ENCODE measurements around the gene WTIP. TPM values are rescaled to one million over a fixed set of nuclear protein-coding genes. Genes with fewer than 3 reads are reported as not detected.

The WTIP gene
- total RNA-seq, 1 donor from 2014 or later = 40.3 TPM

DNA sequence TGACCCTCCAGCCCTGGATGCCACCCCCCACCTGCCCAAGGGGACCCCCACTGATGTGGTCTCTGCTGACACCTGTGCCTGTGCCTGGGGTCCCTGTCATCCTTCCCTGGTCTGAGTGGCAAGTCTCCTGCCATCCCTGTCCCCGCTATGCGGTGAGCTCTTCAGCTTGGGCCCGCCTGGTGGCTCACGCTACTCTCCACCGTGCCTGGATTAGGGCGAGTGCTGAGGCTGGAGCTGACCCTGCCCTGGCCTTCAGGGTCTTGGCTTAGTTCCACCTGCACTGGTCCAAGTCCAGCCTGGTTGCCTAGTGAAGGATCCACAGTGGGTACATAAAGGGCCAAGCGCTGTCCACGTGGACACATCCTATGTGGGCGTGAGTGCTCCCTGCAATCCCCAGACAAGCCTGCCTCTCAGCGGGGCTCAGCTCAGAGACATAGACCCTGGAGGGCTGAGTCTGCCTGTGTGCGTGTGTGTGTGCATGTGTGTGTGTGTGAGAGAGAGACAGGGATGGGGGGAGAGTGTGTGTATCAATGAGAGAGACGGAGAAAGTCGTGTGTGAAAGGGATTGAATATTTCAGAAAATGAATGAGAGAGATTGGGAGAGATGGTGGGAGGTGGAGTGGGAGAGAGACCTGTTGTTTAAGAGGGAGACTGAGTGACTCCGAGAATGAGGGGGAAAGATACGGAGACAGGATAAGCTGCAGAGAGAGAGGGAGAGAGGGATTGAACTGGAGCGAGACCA is 22.1 kb downstream of the WTIP start:
- FAIRE-seq = no peak
- no peaks in the 10 kb centered on the region for H3K36me3 ChIP-seq (ENCODE audit: control insufficient read depth, insufficient read depth, low read length)
- TF ChIP-seq, protein P1, sequence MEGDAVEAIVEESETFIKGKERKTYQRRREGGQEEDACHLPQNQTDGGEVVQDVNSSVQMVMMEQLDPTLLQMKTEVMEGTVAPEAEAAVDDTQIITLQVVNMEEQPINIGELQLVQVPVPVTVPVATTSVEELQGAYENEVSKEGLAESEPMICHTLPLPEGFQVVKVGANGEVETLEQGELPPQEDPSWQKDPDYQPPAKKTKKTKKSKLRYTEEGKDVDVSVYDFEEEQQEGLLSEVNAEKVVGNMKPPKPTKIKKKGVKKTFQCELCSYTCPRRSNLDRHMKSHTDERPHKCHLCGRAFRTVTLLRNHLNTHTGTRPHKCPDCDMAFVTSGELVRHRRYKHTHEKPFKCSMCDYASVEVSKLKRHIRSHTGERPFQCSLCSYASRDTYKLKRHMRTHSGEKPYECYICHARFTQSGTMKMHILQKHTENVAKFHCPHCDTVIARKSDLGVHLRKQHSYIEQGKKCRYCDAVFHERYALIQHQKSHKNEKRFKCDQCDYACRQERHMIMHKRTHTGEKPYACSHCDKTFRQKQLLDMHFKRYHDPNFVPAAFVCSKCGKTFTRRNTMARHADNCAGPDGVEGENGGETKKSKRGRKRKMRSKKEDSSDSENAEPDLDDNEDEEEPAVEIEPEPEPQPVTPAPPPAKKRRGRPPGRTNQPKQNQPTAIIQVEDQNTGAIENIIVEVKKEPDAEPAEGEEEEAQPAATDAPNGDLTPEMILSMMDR (IDR thresholded peaks at IDR 0.05; ENCODE audit: insufficient read depth, low read length, severe bottlenecking) = no peak
- DNase-seq (ENCODE audit: low read depth) = no peak
- H3K27me3 ChIP-seq (ENCODE audit: control insufficient read depth, insufficient read depth, low read length) = no peaks in the 10 kb centered on the region
- H3K4me3 ChIP-seq (ENCODE audit: low read depth, low read length) = no peak overlapping the region

DNA sequence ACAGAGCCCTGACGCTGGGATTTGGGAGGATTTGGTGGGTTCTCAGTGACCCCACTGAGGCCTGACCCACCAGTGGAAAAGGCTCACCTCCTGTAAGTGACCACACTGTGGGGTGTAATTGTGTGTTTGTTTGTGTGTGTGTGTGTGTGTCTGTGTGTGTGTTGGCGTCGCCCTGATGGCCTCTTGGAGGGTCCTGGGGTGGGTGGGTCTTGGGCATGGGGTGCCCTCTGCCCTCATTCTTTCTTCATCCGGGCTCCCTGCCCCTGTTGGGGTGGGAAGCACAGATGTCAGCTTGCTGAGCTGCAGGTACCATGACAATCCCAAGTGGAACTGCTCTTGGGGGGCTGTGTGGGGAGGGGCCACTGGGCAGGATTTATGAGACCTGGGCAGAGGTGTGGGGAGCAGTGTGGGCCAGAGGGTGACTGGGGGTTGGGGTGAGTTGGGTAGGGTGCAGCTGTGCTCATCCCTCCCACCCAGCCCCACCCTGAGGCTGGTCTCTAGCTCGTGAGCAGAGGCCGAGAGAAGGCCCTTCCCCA is 22.8 kb downstream of the WTIP start:
- no peaks in the 10 kb centered on the region for H3K36me3 ChIP-seq (ENCODE audit: control insufficient read depth, insufficient read depth, low read length)
- H3K4me3 ChIP-seq (ENCODE audit: low read depth, low read length) = no peak overlapping the region
- no peaks in the 10 kb centered on the region for H3K27me3 ChIP-seq (ENCODE audit: control insufficient read depth, insufficient read depth, low read length)
- no peak for FAIRE-seq
- no peak for DNase-seq (ENCODE audit: low read depth)
- TF ChIP-seq, protein P1 (IDR thresholded peaks at IDR 0.05; ENCODE audit: insufficient read depth, low read length, severe bottlenecking) = no peak

DNA sequence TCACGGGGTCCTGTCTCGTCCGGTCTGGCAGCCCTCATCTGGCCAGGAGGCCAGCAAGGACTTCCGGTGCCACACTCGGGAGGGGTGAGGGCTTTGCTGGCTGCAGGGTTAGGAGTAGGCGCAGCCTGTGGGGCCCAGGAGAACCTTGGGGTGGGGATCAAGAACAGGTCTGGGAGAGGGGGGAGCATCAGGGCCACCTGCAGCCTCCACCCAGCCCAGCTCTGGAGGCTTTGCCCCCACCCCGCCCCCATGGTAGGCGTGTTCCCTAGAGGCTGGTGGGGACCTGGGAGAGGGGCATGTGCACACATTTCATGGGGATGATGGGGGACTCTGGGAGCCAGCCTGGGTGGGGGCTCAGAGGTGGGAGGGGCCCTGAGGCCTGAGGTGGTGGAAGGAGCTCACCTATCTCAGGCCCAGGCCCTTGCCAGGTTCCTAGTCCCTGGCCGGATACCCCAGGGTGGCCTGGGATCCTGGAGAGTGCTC is 23.3 kb downstream of the WTIP start:
- H3K4me3 ChIP-seq (ENCODE audit: low read depth, low read length) = no peak overlapping the region
- no peak for FAIRE-seq
- H3K27me3 ChIP-seq (ENCODE audit: control insufficient read depth, insufficient read depth, low read length) = no peaks in the 10 kb centered on the region
- H3K36me3 ChIP-seq (ENCODE audit: control insufficient read depth, insufficient read depth, low read length) = no peaks in the 10 kb centered on the region
- DNase-seq (ENCODE audit: low read depth) = no peak
- TF ChIP-seq, protein P1 (IDR thresholded peaks at IDR 0.05; ENCODE audit: insufficient read depth, low read length, severe bottlenecking) = no peak

DNA sequence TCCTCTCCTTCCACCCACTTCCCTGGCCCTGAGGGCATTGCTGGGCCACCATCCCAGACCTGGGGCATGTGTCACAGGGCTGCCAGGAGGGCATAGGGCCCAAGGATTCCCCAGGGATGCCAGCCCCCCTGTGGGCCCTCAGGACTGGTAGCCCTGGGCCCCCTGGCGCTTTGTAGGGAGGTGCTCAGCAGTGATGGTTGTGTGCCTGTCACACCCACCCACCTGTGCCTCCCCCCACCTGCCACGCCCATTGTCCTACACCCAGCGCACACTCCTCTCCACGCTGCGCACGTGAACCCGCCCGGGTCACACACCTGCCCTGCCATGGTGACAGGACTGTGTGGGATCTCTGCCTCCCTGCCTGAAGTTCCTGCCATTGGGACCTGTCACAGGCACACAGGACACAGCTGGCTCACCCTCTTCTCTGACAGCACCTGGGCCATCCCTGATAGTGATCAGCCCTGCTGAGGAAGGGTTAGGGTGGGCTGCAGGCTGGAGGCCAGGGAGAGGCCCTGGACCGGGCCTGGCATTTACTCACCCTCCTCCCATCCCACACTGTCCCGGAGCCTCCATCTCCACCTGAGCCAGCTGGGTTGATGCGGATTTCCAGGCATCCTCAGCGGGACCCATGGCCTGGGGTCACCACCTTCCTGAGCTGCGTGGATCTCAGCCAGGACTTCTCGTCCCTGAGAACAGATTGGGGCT is 23.9 kb downstream of the WTIP start:
- DNase-seq (ENCODE audit: low read depth) (no peak), FAIRE-seq (no peak)
- no peaks in the 10 kb centered on the region for H3K36me3 ChIP-seq (ENCODE audit: control insufficient read depth, insufficient read depth, low read length)
- TF ChIP-seq, protein P1 (IDR thresholded peaks at IDR 0.05; ENCODE audit: insufficient read depth, low read length, severe bottlenecking) = no peak
- no peak overlapping the region for H3K4me3 ChIP-seq (ENCODE audit: low read depth, low read length)
- H3K27me3 ChIP-seq (ENCODE audit: control insufficient read depth, insufficient read depth, low read length) = no peaks in the 10 kb centered on the region

DNA sequence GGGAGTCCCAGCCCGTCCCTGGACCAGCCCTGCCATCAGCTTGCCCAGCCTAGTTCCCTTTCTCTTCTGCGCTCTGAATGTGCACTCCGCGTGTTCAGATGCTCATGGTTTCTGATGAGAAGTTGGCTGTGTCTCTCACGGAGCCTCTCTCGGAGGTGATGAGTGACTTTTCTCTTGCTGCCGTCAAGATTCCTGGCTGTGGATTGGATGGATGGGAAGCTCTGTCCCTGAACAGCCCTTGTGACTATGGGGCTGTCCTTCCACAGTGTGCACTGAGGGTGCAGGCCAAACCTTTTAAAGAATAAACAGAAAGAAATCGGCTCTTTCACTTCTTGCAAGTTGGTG is 24.4 kb downstream of the WTIP start:
- FAIRE-seq = no peak
- Histone ChIP-seq H3K4me3 (ENCODE audit: low read depth, low read length) (no peak overlapping the region), H3K27me3 (ENCODE audit: control insufficient read depth, insufficient read depth, low read length) (no peaks in the 10 kb centered on the region), H3K36me3 (ENCODE audit: control insufficient read depth, insufficient read depth, low read length) (no peaks in the 10 kb centered on the region)
- TF ChIP-seq, protein P1 (IDR thresholded peaks at IDR 0.05; ENCODE audit: insufficient read depth, low read length, severe bottlenecking) = no peak
- DNase-seq (ENCODE audit: low read depth) = no peak

Measured in bronchial epithelial cell (primary cell).